WTC11 (cell line): ENCODE data around the gene HGS. TPM values are rescaled to one million over a fixed set of nuclear protein-coding genes. Genes with fewer than 3 reads are reported as not detected.

ENCODE experiments used
- ATAC-seq: fragments of 200-7000 bp; cut with Tn5 transposase; 2 replicates; pipeline ENCODE4 v1.10.0; 2021; ENCODE audit warnings: mild to moderate bottlenecking, moderate library complexity
- CTCF ChIA-PET: fragments of 300-600 bp; sonication (Branson Sonifier 250); formaldehyde crosslinking; loops from one replicate; lab custom pipeline; 2021; ENCODE audit warnings: antibody characterized with exemption; lab: Charles Lee
- POLR2A ChIA-PET: fragments of 350-600 bp; sonication (Branson Sonifier 250); formaldehyde crosslinking; loops from one replicate; lab custom pipeline; 2021; ENCODE audit warnings: antibody characterized with exemption; lab: Charles Lee
- DNase-seq: peaks from one replicate; pipeline ENCODE4 v3.0.0; 2021; ENCODE audit warnings: low spot score
- H3K27ac Mint-ChIP-seq: 2 replicates; pipeline ENCODE4 v1.8.0; 2021; ENCODE audit warnings: mixed read lengths
- H3K27me3 Mint-ChIP-seq: 2 replicates; pipeline ENCODE4 v1.8.0; 2021; ENCODE audit warnings: low read depth, mild to moderate bottlenecking, moderate library complexity, mixed read lengths
- H3K36me3 Mint-ChIP-seq: 2 replicates; pipeline ENCODE4 v1.8.0; 2021; ENCODE audit warnings: mixed read lengths
- H3K4me1 Mint-ChIP-seq: 2 replicates; pipeline ENCODE4 v1.8.0; 2022; ENCODE audit warnings: mixed read lengths
- H3K4me3 Mint-ChIP-seq: 2 replicates; pipeline ENCODE4 v1.8.0; 2021; ENCODE audit warnings: mild to moderate bottlenecking, moderate library complexity, mixed read lengths
- H3K9me3 Mint-ChIP-seq: 2 replicates; pipeline ENCODE4 v1.8.0; 2021; ENCODE audit warnings: mixed read lengths
- ATF1 ChIP-seq: sonication (generic); formaldehyde crosslinking; IDR thresholded peaks from 2 replicates; pipeline ENCODE4 v1.8.1; 2023; ENCODE audit warnings: mild to moderate bottlenecking, moderate library complexity, missing genetic modification reagents
- FOXJ3 ChIP-seq: sonication (generic); formaldehyde crosslinking; IDR thresholded peaks from 2 replicates; pipeline ENCODE4 v1.9.0; 2021; ENCODE audit warnings: missing genetic modification reagents, mild to moderate bottlenecking, borderline replicate concordance
- FOXK1 ChIP-seq: sonication (generic); formaldehyde crosslinking; IDR thresholded peaks from 2 replicates; pipeline ENCODE4 v1.8.0; 2022; ENCODE audit warnings: mild to moderate bottlenecking, moderate library complexity, missing genetic modification reagents
- GTF2I ChIP-seq: fragments of 250-450 bp; sonication (Bioruptor Pico); conservative IDR thresholded peaks from 2 replicates; pipeline ENCODE4 v1.4.0; 2021; ENCODE audit warnings: mild to moderate bottlenecking
- NR2C2 ChIP-seq: sonication (generic); formaldehyde crosslinking; IDR thresholded peaks from 2 replicates; pipeline ENCODE4 v1.8.0; 2022; ENCODE audit warnings: mild to moderate bottlenecking, missing genetic modification reagents
- ZNF138 ChIP-seq: sonication (generic); formaldehyde crosslinking; conservative IDR thresholded peaks from 2 replicates; pipeline ENCODE4 v1.8.1; 2022; ENCODE audit warnings: mild to moderate bottlenecking, moderate library complexity, missing genetic modification reagents
- ZNF396 ChIP-seq: fragments of 250-450 bp; sonication (Bioruptor Pico); IDR thresholded peaks from 2 replicates; pipeline ENCODE4 v1.8.0; 2021; ENCODE audit warnings: mild to moderate bottlenecking, moderate library complexity, borderline replicate concordance
- ZNF423 ChIP-seq: fragments of 250-450 bp; sonication (Bioruptor Pico); IDR thresholded peaks from 2 replicates; pipeline ENCODE4 v2.1.2; 2022; ENCODE audit warnings: mild to moderate bottlenecking, moderate library complexity
- total RNA-seq: library from RNA; stranded (reverse); gene quantifications from 3 replicates; pipeline ENCODE4 v1.2.3, GENCODE V29; 2021
- TF ChIP-seq, protein P1 (sequence below): sonication (generic); formaldehyde crosslinking; IDR thresholded peaks from 2 replicates; pipeline ENCODE4 v1.8.0; 2022; ENCODE audit warnings: mild to moderate bottlenecking, missing genetic modification reagents
- TF ChIP-seq, protein P2 (sequence below): sonication (generic); formaldehyde crosslinking; IDR thresholded peaks from 2 replicates; pipeline ENCODE4 v1.8.1; 2023; ENCODE audit warnings: mild to moderate bottlenecking, missing genetic modification reagents, moderate library complexity
- TF ChIP-seq, protein P3 (sequence below): sonication (generic); formaldehyde crosslinking; IDR thresholded peaks from 2 replicates; pipeline ENCODE4 v1.8.1; 2022; ENCODE audit warnings: low read depth, mild to moderate bottlenecking, moderate library complexity, missing genetic modification reagents, borderline replicate concordance
- TF ChIP-seq, protein P4 (sequence below): sonication (generic); formaldehyde crosslinking; conservative IDR thresholded peaks from 2 replicates; pipeline ENCODE4 v1.8.1; 2023; ENCODE audit warnings: mild to moderate bottlenecking, low read depth, missing genetic modification reagents, moderate library complexity
- TF ChIP-seq, protein P5 (sequence below): fragments of 250-450 bp; sonication (Bioruptor Pico); IDR thresholded peaks from 2 replicates; pipeline ENCODE4 v1.9.0; 2021; ENCODE audit warnings: mild to moderate bottlenecking, borderline replicate concordance
- TF ChIP-seq, protein P6 (sequence below): fragments of 250-450 bp; sonication (Bioruptor Pico); IDR thresholded peaks from 2 replicates; pipeline ENCODE4 v1.9.0; 2021; ENCODE audit warnings: mild to moderate bottlenecking
- TF ChIP-seq, protein P7 (sequence below): fragments of 250-450 bp; sonication (Bioruptor Pico); IDR thresholded peaks from 2 replicates; pipeline ENCODE4 v1.9.0; 2021; ENCODE audit warnings: mild to moderate bottlenecking
- TF ChIP-seq, protein P8 (sequence below): fragments of 250-450 bp; sonication (Bioruptor Pico); IDR thresholded peaks from 2 replicates; pipeline ENCODE4 v1.8.0; 2021; ENCODE audit warnings: mild to moderate bottlenecking
- TF ChIP-seq, protein P9 (sequence below): sonication (generic); formaldehyde crosslinking; IDR thresholded peaks from 2 replicates; pipeline ENCODE4 v1.8.1; 2022; ENCODE audit warnings: low read depth, missing genetic modification reagents, borderline replicate concordance
- TF ChIP-seq, protein P10 (sequence below): sonication (generic); formaldehyde crosslinking; IDR thresholded peaks from 2 replicates; pipeline ENCODE4 v1.8.0; 2022; ENCODE audit warnings: mild to moderate bottlenecking, missing genetic modification reagents
- TF ChIP-seq, protein P11 (sequence below): sonication (generic); formaldehyde crosslinking; IDR thresholded peaks from 2 replicates; pipeline ENCODE4 v1.8.1; 2022; ENCODE audit warnings: mild to moderate bottlenecking, moderate library complexity, missing genetic modification reagents

The HGS gene
- total RNA-seq, 1 experiment from 2014 or later = 113 TPM

DNA sequence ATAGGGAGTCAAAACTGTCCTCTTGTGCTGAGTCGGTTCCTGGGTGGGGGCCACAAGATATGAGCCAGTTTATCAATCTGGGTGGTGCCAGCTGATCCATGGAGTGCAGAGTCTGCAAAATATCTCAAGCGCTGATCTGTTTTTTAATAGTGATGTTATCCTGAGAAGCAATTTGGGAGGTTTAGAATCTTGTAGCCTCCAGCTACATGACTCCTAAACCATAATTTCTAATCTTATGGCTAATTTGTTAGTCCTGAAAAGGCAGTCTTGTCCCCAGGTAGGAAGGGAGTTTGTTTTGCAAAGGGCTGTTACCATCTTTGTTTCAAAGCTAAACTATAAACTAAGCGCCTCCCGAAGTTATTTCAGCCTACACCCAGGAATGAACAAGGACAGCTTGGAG lies 45.1 kb upstream of the HGS start:
- ATAC-seq = no peak
- POLR2A ChIA-PET = no interaction called here
- CTCF ChIA-PET = interaction anchor here (0.6 kb wide), 1 partner anchor 1076 kb away, joined by 3 read pairs; no protein-coding TSS in a partner anchor
- DNase-seq = no peak
- no peak overlapping the region for H3K27ac Mint-ChIP-seq
- H3K4me3 Mint-ChIP-seq = peak overlapping the region; percentile 39; the same call in 1 of the 2 replicates
- H3K36me3 Mint-ChIP-seq = no peaks in the 10 kb centered on the region
- no peaks in the 10 kb centered on the region for H3K27me3 Mint-ChIP-seq
- H3K4me1 Mint-ChIP-seq = peaks cover 10% of the 10 kb centered on the region
- no peaks in the 10 kb centered on the region for H3K9me3 Mint-ChIP-seq
- TF ChIP-seq, protein P1, sequence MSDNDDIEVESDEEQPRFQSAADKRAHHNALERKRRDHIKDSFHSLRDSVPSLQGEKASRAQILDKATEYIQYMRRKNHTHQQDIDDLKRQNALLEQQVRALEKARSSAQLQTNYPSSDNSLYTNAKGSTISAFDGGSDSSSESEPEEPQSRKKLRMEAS = no peak
- no peak for TF ChIP-seq GTF2I (CRISPR knock-in tag)
- TF ChIP-seq, protein P2, sequence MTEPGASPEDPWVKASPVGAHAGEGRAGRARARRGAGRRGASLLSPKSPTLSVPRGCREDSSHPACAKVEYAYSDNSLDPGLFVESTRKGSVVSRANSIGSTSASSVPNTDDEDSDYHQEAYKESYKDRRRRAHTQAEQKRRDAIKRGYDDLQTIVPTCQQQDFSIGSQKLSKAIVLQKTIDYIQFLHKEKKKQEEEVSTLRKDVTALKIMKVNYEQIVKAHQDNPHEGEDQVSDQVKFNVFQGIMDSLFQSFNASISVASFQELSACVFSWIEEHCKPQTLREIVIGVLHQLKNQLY = no peak
- TF ChIP-seq, protein P3, sequence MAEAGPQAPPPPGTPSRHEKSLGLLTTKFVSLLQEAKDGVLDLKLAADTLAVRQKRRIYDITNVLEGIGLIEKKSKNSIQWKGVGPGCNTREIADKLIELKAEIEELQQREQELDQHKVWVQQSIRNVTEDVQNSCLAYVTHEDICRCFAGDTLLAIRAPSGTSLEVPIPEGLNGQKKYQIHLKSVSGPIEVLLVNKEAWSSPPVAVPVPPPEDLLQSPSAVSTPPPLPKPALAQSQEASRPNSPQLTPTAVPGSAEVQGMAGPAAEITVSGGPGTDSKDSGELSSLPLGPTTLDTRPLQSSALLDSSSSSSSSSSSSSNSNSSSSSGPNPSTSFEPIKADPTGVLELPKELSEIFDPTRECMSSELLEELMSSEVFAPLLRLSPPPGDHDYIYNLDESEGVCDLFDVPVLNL (CRISPR knock-in tag) = no peak
- TF ChIP-seq, protein P4, sequence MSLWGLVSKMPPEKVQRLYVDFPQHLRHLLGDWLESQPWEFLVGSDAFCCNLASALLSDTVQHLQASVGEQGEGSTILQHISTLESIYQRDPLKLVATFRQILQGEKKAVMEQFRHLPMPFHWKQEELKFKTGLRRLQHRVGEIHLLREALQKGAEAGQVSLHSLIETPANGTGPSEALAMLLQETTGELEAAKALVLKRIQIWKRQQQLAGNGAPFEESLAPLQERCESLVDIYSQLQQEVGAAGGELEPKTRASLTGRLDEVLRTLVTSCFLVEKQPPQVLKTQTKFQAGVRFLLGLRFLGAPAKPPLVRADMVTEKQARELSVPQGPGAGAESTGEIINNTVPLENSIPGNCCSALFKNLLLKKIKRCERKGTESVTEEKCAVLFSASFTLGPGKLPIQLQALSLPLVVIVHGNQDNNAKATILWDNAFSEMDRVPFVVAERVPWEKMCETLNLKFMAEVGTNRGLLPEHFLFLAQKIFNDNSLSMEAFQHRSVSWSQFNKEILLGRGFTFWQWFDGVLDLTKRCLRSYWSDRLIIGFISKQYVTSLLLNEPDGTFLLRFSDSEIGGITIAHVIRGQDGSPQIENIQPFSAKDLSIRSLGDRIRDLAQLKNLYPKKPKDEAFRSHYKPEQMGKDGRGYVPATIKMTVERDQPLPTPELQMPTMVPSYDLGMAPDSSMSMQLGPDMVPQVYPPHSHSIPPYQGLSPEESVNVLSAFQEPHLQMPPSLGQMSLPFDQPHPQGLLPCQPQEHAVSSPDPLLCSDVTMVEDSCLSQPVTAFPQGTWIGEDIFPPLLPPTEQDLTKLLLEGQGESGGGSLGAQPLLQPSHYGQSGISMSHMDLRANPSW (CRISPR knock-in tag) = no peak
- TF ChIP-seq, protein P5, sequence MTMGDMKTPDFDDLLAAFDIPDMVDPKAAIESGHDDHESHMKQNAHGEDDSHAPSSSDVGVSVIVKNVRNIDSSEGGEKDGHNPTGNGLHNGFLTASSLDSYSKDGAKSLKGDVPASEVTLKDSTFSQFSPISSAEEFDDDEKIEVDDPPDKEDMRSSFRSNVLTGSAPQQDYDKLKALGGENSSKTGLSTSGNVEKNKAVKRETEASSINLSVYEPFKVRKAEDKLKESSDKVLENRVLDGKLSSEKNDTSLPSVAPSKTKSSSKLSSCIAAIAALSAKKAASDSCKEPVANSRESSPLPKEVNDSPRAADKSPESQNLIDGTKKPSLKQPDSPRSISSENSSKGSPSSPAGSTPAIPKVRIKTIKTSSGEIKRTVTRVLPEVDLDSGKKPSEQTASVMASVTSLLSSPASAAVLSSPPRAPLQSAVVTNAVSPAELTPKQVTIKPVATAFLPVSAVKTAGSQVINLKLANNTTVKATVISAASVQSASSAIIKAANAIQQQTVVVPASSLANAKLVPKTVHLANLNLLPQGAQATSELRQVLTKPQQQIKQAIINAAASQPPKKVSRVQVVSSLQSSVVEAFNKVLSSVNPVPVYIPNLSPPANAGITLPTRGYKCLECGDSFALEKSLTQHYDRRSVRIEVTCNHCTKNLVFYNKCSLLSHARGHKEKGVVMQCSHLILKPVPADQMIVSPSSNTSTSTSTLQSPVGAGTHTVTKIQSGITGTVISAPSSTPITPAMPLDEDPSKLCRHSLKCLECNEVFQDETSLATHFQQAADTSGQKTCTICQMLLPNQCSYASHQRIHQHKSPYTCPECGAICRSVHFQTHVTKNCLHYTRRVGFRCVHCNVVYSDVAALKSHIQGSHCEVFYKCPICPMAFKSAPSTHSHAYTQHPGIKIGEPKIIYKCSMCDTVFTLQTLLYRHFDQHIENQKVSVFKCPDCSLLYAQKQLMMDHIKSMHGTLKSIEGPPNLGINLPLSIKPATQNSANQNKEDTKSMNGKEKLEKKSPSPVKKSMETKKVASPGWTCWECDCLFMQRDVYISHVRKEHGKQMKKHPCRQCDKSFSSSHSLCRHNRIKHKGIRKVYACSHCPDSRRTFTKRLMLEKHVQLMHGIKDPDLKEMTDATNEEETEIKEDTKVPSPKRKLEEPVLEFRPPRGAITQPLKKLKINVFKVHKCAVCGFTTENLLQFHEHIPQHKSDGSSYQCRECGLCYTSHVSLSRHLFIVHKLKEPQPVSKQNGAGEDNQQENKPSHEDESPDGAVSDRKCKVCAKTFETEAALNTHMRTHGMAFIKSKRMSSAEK = no peak
- no peak for TF ChIP-seq ATF1
- TF ChIP-seq, protein P6, sequence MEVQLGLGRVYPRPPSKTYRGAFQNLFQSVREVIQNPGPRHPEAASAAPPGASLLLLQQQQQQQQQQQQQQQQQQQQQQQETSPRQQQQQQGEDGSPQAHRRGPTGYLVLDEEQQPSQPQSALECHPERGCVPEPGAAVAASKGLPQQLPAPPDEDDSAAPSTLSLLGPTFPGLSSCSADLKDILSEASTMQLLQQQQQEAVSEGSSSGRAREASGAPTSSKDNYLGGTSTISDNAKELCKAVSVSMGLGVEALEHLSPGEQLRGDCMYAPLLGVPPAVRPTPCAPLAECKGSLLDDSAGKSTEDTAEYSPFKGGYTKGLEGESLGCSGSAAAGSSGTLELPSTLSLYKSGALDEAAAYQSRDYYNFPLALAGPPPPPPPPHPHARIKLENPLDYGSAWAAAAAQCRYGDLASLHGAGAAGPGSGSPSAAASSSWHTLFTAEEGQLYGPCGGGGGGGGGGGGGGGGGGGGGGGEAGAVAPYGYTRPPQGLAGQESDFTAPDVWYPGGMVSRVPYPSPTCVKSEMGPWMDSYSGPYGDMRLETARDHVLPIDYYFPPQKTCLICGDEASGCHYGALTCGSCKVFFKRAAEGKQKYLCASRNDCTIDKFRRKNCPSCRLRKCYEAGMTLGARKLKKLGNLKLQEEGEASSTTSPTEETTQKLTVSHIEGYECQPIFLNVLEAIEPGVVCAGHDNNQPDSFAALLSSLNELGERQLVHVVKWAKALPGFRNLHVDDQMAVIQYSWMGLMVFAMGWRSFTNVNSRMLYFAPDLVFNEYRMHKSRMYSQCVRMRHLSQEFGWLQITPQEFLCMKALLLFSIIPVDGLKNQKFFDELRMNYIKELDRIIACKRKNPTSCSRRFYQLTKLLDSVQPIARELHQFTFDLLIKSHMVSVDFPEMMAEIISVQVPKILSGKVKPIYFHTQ (CRISPR knock-in tag) = no peak
- no peak for TF ChIP-seq ZNF138
- TF ChIP-seq FOXK1 (CRISPR knock-in tag) = no peak
- TF ChIP-seq, protein P7, sequence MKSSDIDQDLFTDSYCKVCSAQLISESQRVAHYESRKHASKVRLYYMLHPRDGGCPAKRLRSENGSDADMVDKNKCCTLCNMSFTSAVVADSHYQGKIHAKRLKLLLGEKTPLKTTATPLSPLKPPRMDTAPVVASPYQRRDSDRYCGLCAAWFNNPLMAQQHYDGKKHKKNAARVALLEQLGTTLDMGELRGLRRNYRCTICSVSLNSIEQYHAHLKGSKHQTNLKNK (CRISPR knock-in tag) = no peak
- TF ChIP-seq, protein P8, sequence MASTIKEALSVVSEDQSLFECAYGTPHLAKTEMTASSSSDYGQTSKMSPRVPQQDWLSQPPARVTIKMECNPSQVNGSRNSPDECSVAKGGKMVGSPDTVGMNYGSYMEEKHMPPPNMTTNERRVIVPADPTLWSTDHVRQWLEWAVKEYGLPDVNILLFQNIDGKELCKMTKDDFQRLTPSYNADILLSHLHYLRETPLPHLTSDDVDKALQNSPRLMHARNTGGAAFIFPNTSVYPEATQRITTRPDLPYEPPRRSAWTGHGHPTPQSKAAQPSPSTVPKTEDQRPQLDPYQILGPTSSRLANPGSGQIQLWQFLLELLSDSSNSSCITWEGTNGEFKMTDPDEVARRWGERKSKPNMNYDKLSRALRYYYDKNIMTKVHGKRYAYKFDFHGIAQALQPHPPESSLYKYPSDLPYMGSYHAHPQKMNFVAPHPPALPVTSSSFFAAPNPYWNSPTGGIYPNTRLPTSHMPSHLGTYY (CRISPR knock-in tag) = no peak
- TF ChIP-seq, protein P9, sequence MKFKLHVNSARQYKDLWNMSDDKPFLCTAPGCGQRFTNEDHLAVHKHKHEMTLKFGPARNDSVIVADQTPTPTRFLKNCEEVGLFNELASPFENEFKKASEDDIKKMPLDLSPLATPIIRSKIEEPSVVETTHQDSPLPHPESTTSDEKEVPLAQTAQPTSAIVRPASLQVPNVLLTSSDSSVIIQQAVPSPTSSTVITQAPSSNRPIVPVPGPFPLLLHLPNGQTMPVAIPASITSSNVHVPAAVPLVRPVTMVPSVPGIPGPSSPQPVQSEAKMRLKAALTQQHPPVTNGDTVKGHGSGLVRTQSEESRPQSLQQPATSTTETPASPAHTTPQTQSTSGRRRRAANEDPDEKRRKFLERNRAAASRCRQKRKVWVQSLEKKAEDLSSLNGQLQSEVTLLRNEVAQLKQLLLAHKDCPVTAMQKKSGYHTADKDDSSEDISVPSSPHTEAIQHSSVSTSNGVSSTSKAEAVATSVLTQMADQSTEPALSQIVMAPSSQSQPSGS (CRISPR knock-in tag) = no peak
- TF ChIP-seq, protein P10, sequence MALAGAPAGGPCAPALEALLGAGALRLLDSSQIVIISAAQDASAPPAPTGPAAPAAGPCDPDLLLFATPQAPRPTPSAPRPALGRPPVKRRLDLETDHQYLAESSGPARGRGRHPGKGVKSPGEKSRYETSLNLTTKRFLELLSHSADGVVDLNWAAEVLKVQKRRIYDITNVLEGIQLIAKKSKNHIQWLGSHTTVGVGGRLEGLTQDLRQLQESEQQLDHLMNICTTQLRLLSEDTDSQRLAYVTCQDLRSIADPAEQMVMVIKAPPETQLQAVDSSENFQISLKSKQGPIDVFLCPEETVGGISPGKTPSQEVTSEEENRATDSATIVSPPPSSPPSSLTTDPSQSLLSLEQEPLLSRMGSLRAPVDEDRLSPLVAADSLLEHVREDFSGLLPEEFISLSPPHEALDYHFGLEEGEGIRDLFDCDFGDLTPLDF = no peak
- TF ChIP-seq ZNF423 (CRISPR knock-in tag) = no peak
- TF ChIP-seq ZNF396 (CRISPR knock-in tag) = no peak
- TF ChIP-seq FOXJ3 (CRISPR knock-in tag) = no peak
- no peak for TF ChIP-seq NR2C2 (CRISPR knock-in tag)
- TF ChIP-seq, protein P11, sequence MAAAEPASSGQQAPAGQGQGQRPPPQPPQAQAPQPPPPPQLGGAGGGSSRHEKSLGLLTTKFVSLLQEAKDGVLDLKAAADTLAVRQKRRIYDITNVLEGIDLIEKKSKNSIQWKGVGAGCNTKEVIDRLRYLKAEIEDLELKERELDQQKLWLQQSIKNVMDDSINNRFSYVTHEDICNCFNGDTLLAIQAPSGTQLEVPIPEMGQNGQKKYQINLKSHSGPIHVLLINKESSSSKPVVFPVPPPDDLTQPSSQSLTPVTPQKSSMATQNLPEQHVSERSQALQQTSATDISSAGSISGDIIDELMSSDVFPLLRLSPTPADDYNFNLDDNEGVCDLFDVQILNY (CRISPR knock-in tag) = no peak
